IMR-90 (cell line): ENCODE measurements around the gene CEP128. TPM values are rescaled to one million over a fixed set of nuclear protein-coding genes. Genes with fewer than 3 reads are reported as not detected.

ENCODE experiments used
- ATAC-seq: fragments of 200-7000 bp; cut with Tn5 transposase; 2 replicates; pipeline ENCODE4 v1.9.1; 2020; ENCODE audit warnings: low read depth, mild to moderate bottlenecking, moderate library complexity
- BruUV-seq: library from RNA; stranded (reverse); fragments of 400-500 nt; replicated peaks from 2 replicates; lab custom pipeline; 2021; lab: Mats Ljungman, UMichigan
- CTCF ChIA-PET: fragments of 300-600 bp; formaldehyde crosslinking; extraction: SDS; loops from one replicate; lab custom pipeline; 2021; ENCODE audit warnings: antibody characterized with exemption; lab: Yijun Ruan, JAX
- POLR2A ChIA-PET: fragments of 300-600 bp; sonication (Branson Sonifier 250); formaldehyde crosslinking; loops from one replicate; lab custom pipeline; 2022; ENCODE audit warnings: antibody characterized with exemption; ENCODE audit not compliant: unreplicated experiment; lab: Charles Lee
- DNase-seq: peaks from one replicate; pipeline ENCODE4 v3.0.0; 2013
- H2AFZ ChIP-seq: replicated peaks from 2 replicates; pipeline ENCODE3; 2013; ENCODE audit warnings: low read length, mild to moderate bottlenecking; ENCODE audit not compliant: poor library complexity
- H2AK5ac ChIP-seq: 2 replicates; pipeline ENCODE4 v1.6.1; 2013; ENCODE audit warnings: low read depth, low read length, inconsistent platforms
- H2AK9ac ChIP-seq: replicated peaks from 2 replicates; pipeline ENCODE3; 2013; ENCODE audit warnings: mild to moderate bottlenecking, low read depth, low read length, moderate library complexity; ENCODE audit not compliant: poor library complexity
- H2BK120ac ChIP-seq: 2 replicates; pipeline ENCODE4 v1.6.1; 2013; ENCODE audit warnings: low read depth, low read length, inconsistent platforms
- H2BK15ac ChIP-seq: 3 replicates; pipeline ENCODE4 v1.6.1; 2013; ENCODE audit warnings: low read depth, low read length, inconsistent platforms
- H2BK20ac ChIP-seq: 2 replicates; pipeline ENCODE4 v1.6.1; 2013; ENCODE audit warnings: low read depth, mild to moderate bottlenecking, inconsistent platforms, low read length, moderate library complexity
- H2BK5ac ChIP-seq: 2 replicates; pipeline ENCODE4 v1.6.1; 2013; ENCODE audit warnings: mild to moderate bottlenecking, low read depth, low read length, inconsistent platforms; ENCODE audit not compliant: poor library complexity, severe bottlenecking
- H3K14ac ChIP-seq: replicated peaks from 2 replicates; pipeline ENCODE4 v1.6.1; 2013; ENCODE audit warnings: low read depth, low read length, inconsistent platforms
- H3K18ac ChIP-seq: 2 replicates; pipeline ENCODE4 v1.6.1; 2013; ENCODE audit warnings: low read depth, low read length, control low read depth
- H3K23ac ChIP-seq: 2 replicates; pipeline ENCODE4 v1.6.1; 2013; ENCODE audit warnings: low read depth, low read length, inconsistent platforms
- H3K27ac ChIP-seq: 2 replicates; pipeline ENCODE4 v1.5.1; 2013; ENCODE audit warnings: mild to moderate bottlenecking, control low read depth, low read length; ENCODE audit not compliant: insufficient read depth
- H3K27me3 ChIP-seq: 2 replicates; pipeline ENCODE4 v1.6.1; 2013; ENCODE audit warnings: low read length; ENCODE audit not compliant: control insufficient read depth, insufficient read depth
- H3K36me3 ChIP-seq: 2 replicates; pipeline ENCODE4 v1.6.1; 2013; ENCODE audit warnings: low read length, mixed read lengths; ENCODE audit not compliant: control insufficient read depth, insufficient read depth
- H3K4ac ChIP-seq: 2 replicates; pipeline ENCODE4 v1.6.1; 2013; ENCODE audit warnings: low read depth, low read length, inconsistent platforms
- H3K4me1 ChIP-seq: 2 replicates; pipeline ENCODE4 v1.6.1; 2013; ENCODE audit warnings: low read length, mixed read lengths; ENCODE audit not compliant: control insufficient read depth, insufficient read depth
- H3K4me2 ChIP-seq: 2 replicates; pipeline ENCODE4 v1.6.1; 2013; ENCODE audit warnings: low read depth, mild to moderate bottlenecking, control low read depth, low read length, moderate library complexity
- H3K4me3 ChIP-seq: 2 replicates; pipeline ENCODE4 v1.5.1; 2013; ENCODE audit warnings: low read depth, mild to moderate bottlenecking, control low read depth, low read length, moderate library complexity; ENCODE audit not compliant: insufficient read depth
- H3K56ac ChIP-seq: 2 replicates; pipeline ENCODE4 v1.6.1; 2013; ENCODE audit warnings: low read length, inconsistent platforms; ENCODE audit not compliant: insufficient read depth; ENCODE audit errors: extremely low read depth
- H3K79me1 ChIP-seq, 2 experiments: 2 replicates each; pipeline ENCODE4 v1.6.1; 2013; ENCODE audit warnings: low read length in 2 of 2, inconsistent platforms in 1 of 2, low read depth in 1 of 2
- H3K9ac ChIP-seq: 2 replicates; pipeline ENCODE4 v1.6.1; 2013; ENCODE audit warnings: low read depth, low read length, control low read depth
- H3K9me1 ChIP-seq: 2 replicates; pipeline ENCODE4 v1.6.1; 2013; ENCODE audit warnings: low read length, inconsistent platforms; ENCODE audit not compliant: insufficient read depth
- H3K9me3 ChIP-seq: 2 replicates; pipeline ENCODE4 v1.6.1; 2013; ENCODE audit warnings: low read length; ENCODE audit not compliant: control insufficient read depth, insufficient read depth
- H4K20me1 ChIP-seq: 2 replicates; pipeline ENCODE4 v1.6.1; 2013; ENCODE audit warnings: low read length, inconsistent platforms; ENCODE audit not compliant: insufficient read depth
- H4K5ac ChIP-seq: 2 replicates; pipeline ENCODE4 v1.6.1; 2013; ENCODE audit warnings: mild to moderate bottlenecking, low read depth, low read length, control low read depth
- H4K8ac ChIP-seq, 2 experiments: 2 replicates each; pipeline ENCODE4 v1.6.1; 2013; ENCODE audit warnings: low read depth in 2 of 2, low read length in 2 of 2, control low read depth in 1 of 2, inconsistent platforms in 1 of 2
- H4K91ac ChIP-seq: 2 replicates; pipeline ENCODE4 v1.6.1; 2013; ENCODE audit warnings: low read depth, low read length, inconsistent platforms; ENCODE audit not compliant: insufficient read depth
- BHLHE40 ChIP-seq: fragments of 150-350 bp; IDR thresholded peaks from 2 replicates; pipeline ENCODE4 v1.6.1; 2016; ENCODE audit warnings: mild to moderate bottlenecking, low read depth, low read length
- FOS ChIP-seq: fragments of 150-350 bp; IDR thresholded peaks from 2 replicates; pipeline ENCODE4 v1.6.1; 2016; ENCODE audit warnings: low read depth, low read length
- NFE2L2 ChIP-seq: fragments of 150-350 bp; IDR thresholded peaks from 2 replicates; pipeline ENCODE4 v1.6.1; 2016; ENCODE audit warnings: low read depth, mild to moderate bottlenecking, low read length
- RCOR1 ChIP-seq: IDR thresholded peaks from 2 replicates; pipeline ENCODE4 v1.6.1; 2012; ENCODE audit warnings: mild to moderate bottlenecking, low read length, improper control_type of control experiment; ENCODE audit not compliant: insufficient replicate concordance
- RFX5 ChIP-seq: IDR thresholded peaks from 2 replicates; pipeline ENCODE4 v1.8.0; 2012; ENCODE audit warnings: low read depth, mild to moderate bottlenecking, low read length, moderate library complexity
- SMC3 ChIP-seq: fragments of 150-350 bp; IDR thresholded peaks from 2 replicates; pipeline ENCODE4 v1.6.1; 2016; ENCODE audit warnings: low read depth, mild to moderate bottlenecking, antibody characterized with exemption, low read length, moderate library complexity
- WGBS, 2 experiments: methylation state at CpG; one replicate each; pipeline versions ENCODE4 v1.1.5 to v1.1.7; 2013; ENCODE audit warnings: missing lambda C conversion rate in 2 of 2; ENCODE audit not compliant: insufficient read length in 1 of 2; ENCODE audit errors: extremely low coverage in 2 of 2; 5-methylcytosine and 5-hydroxymethylcytosine counted together
- dilution Hi-C: fragments of 300-500 bp; cut with HindIII; formaldehyde crosslinking; loops from one replicate; pipeline ENCODE4 v1.14.3; 2018; ENCODE audit warnings: low sequenced_read_pairs; ENCODE audit not compliant: unreplicated experiment
- in situ Hi-C: fragments of 300-500 bp; cut with MboI; formaldehyde crosslinking; loops from 3 replicates; pipeline ENCODE4 v1.14.3; 2019; ENCODE audit warnings: low sequenced_read_pairs, inconsistent platforms, mixed read lengths
- intact Hi-C: fragments of 100-400 bp; cut with micrococcal nuclease; formaldehyde crosslinking; loops from 2 replicates; pipeline ENCODE4 v1.10.0; 2022
- polyA plus RNA-seq, 3 experiments: library from polyadenylated mRNA; depleted of rRNA; stranded (reverse); fragments of >200 nt; gene quantifications; 2 replicates each; pipeline ENCODE4 v1.2.3, GENCODE V29; 2012; ENCODE audit warnings: low replicate concordance in 1 of 3
- total RNA-seq: library from RNA; depleted of rRNA; stranded (reverse); fragments of >200 nt; gene quantifications from 2 replicates; pipeline ENCODE4 v1.2.3, GENCODE V29; 2012

The CEP128 gene
- total and polyA plus RNA-seq, 2 of the 4 experiments (the other 2 are of a cell fraction) = 1.9 to 5.7 TPM

DNA sequence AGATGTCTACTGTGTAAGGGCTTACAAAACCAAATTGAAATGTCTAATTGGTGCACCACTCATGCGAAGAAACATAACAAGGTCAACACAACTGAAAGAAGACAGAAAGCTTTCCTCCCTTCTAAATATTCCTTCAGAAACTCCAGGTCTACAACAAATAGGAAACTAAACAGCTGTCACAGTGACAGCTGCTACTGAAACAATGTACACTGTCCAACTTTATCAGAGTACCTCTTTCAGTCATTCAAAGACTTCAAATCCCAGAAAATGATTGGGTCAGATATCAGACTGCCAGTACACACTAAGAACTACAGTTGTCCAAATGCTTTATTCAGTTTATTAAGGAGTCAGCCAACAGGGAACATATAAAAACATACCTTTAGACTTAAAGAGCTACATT lies 35.2 kb downstream of the CEP128 start:
- intact Hi-C loops = no loop called here
- POLR2A ChIA-PET = no interaction called here
- H3K4ac ChIP-seq = no peak overlapping the region
- ATAC-seq = no peak
- no peak overlapping the region for H2BK5ac ChIP-seq
- no peak overlapping the region for H2BK15ac ChIP-seq
- no peak overlapping the region for H4K5ac ChIP-seq
- H3K79me1 ChIP-seq = 0 out of 4 replicates have a peak, but pooled peaks cover 0 to 5% of the 10 kb centered on the region in 2 experiments
- no peak overlapping the region for H2AK9ac ChIP-seq
- no peak overlapping the region for H3K14ac ChIP-seq
- no peaks in the 10 kb centered on the region for H3K9me1 ChIP-seq
- H2BK20ac ChIP-seq = no peak overlapping the region
- no peak overlapping the region for H3K27ac ChIP-seq
- no peak overlapping the region for H4K91ac ChIP-seq
- no peaks in the 10 kb centered on the region for H3K9me3 ChIP-seq
- no TSS peak for BruUV-seq
- dilution Hi-C loops = no loop called here
- H3K18ac ChIP-seq = no peak overlapping the region
- DNase-seq = no peak
- H3K9ac ChIP-seq = no peak overlapping the region
- H3K4me3 ChIP-seq = no peak overlapping the region
- H4K8ac ChIP-seq = no peak overlapping the region
- TF ChIP-seq NFE2L2 = no peak
- no peak for TF ChIP-seq SMC3
- TF ChIP-seq FOS = no peak
- no peak for TF ChIP-seq RCOR1
- no peak for TF ChIP-seq BHLHE40
- no peak for TF ChIP-seq RFX5
- WGBS, 2 experiments = no CpG with 5 or more reads among the region's 1 CpG
- CTCF ChIA-PET = interaction anchor here (0.5 kb wide), 1 partner anchor 286 kb away, joined by 3 read pairs; no protein-coding TSS in a partner anchor
- no peak overlapping the region for H3K56ac ChIP-seq
- no peak overlapping the region for H2AFZ ChIP-seq
- H2AK5ac ChIP-seq = no peak overlapping the region
- H3K4me2 ChIP-seq = no peak overlapping the region
- no peak overlapping the region for H3K23ac ChIP-seq
- H4K20me1 ChIP-seq = no peaks in the 10 kb centered on the region
- H3K36me3 ChIP-seq = no peaks in the 10 kb centered on the region
- in situ Hi-C loops = no loop called here
- H3K27me3 ChIP-seq = no peaks in the 10 kb centered on the region
- peaks cover 2% of the 10 kb centered on the region; the same call in 1 of the 2 replicates for H3K4me1 ChIP-seq
- no peak overlapping the region for H2BK120ac ChIP-seq
